GM08714 (cell line): ENCODE measurements around the gene SDHB.

Experiments
- H3K4me3 ChIP-seq: fragments of 200-500 bp; sonication (Bioruptor generic); 2 replicates; pipeline ENCODE4 v1.5.1; 2014; ENCODE audit warnings: mild to moderate bottlenecking, low read length, inconsistent platforms
- ZNF274 ChIP-seq: IDR thresholded peaks from 2 replicates; pipeline ENCODE4 v1.6.1; 2012; ENCODE audit warnings: mild to moderate bottlenecking, low read depth, low read length

SDHB gene

GRCh38 chr1:17053685-17054410 is at the start of gene SDHB:
TSS of gene SDHB (minus strand) at chr1:17054032. CDS start at chr1:17054019, 13 bp downstream.
- TF ChIP-seq ZNF274 = no peak
- peak within 1 kb of the TSS; percentile 93 for H3K4me3 ChIP-seq

GRCh38 chr1:17102232-17102631 is 48.4 kb upstream of the SDHB start:
- H3K4me3 ChIP-seq = no peak overlapping the region
- no peak for TF ChIP-seq ZNF274

GRCh38 chr1:17101261-17101660 is 47.4 kb upstream of the SDHB start:
- H3K4me3 ChIP-seq = no peak overlapping the region
- no peak for TF ChIP-seq ZNF274

GRCh38 chr1:17099616-17100340 is 45.9 kb upstream of the SDHB start:
- no peak overlapping the region for H3K4me3 ChIP-seq
- TF ChIP-seq ZNF274 = no peak

- no peak for TF ChIP-seq ZNF274
- no peak overlapping the region for H3K4me3 ChIP-seq
Measured at GRCh38 chr1:17098446-17099317, 44.9 kb upstream of the SDHB start.

- H3K4me3 ChIP-seq = no peak overlapping the region
- no peak for TF ChIP-seq ZNF274
Measured at GRCh38 chr1:17097787-17098186, 44.0 kb upstream of the SDHB start.

- TF ChIP-seq ZNF274 = no peak
- H3K4me3 ChIP-seq = no peak overlapping the region
Measured at GRCh38 chr1:17097147-17097546, 43.3 kb upstream of the SDHB start.

- TF ChIP-seq ZNF274 = no peak
- H3K4me3 ChIP-seq = no peak overlapping the region
Measured at GRCh38 chr1:17096584-17096983, 42.8 kb upstream of the SDHB start.

- TF ChIP-seq ZNF274 = no peak
- no peak overlapping the region for H3K4me3 ChIP-seq
Measured at GRCh38 chr1:17095141-17095540, 41.3 kb upstream of the SDHB start.

- no peak for TF ChIP-seq ZNF274
- H3K4me3 ChIP-seq = no peak overlapping the region
Measured at GRCh38 chr1:17094664-17095063, 40.8 kb upstream of the SDHB start.

- no peak for TF ChIP-seq ZNF274
Measured at GRCh38 chr1:17093822-17094393, 40.1 kb upstream of the SDHB start.

GRCh38 chr1:17091252-17091651 is 37.4 kb upstream of the SDHB start:
- no peak for TF ChIP-seq ZNF274
- H3K4me3 ChIP-seq = no peak overlapping the region

More at GRCh38 chr1:17093822-17094393, 40.1 kb upstream of the SDHB start:
- no peak overlapping the region for H3K4me3 ChIP-seq

- TF ChIP-seq ZNF274 = no peak
Measured at GRCh38 chr1:17089506-17089905, 35.7 kb upstream of the SDHB start.

GRCh38 chr1:17086751-17087150 is 32.9 kb upstream of the SDHB start:
- no peak overlapping the region for H3K4me3 ChIP-seq
- no peak for TF ChIP-seq ZNF274

More at GRCh38 chr1:17089506-17089905, 35.7 kb upstream of the SDHB start:
- no peak overlapping the region for H3K4me3 ChIP-seq
